NCI-H146 treated with DMSO at 0.1 percent for 48 hours (cell line): ENCODE results near the gene FMN1.

Source experiments
- DNase-seq: peaks from one replicate; lab custom pipeline; 2025; ENCODE audit not compliant: unreplicated experiment; lab: John Stamatoyannopoulos, UW

FMN1 gene

DNA sequence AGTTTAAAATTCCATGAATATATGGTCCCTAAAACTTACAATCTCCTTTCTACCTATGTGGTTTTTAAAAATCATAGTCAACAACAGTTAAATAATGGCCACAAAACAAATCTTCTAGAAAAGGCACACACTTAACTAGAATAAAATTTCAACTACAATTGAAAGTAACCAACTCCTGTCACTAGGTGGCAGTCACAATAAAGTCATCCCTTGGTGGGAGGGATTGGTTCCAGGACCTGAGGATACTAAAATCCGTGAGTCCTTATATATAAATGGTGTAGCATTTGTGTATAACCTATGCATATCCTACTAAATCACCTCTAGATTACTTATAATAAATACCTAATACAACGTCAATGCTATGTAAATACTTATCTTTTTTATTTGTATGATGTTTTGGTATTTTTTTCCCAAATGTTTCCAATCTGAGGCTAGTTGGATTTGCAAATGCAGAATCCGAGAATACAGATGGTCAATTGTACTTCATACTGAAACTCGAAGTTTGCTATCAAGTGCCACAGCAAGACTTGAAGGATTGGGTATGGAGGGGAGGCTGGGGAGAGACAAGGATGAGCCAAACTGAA, 172.6 kb downstream of the FMN1 start:
- no peak for DNase-seq

DNA sequence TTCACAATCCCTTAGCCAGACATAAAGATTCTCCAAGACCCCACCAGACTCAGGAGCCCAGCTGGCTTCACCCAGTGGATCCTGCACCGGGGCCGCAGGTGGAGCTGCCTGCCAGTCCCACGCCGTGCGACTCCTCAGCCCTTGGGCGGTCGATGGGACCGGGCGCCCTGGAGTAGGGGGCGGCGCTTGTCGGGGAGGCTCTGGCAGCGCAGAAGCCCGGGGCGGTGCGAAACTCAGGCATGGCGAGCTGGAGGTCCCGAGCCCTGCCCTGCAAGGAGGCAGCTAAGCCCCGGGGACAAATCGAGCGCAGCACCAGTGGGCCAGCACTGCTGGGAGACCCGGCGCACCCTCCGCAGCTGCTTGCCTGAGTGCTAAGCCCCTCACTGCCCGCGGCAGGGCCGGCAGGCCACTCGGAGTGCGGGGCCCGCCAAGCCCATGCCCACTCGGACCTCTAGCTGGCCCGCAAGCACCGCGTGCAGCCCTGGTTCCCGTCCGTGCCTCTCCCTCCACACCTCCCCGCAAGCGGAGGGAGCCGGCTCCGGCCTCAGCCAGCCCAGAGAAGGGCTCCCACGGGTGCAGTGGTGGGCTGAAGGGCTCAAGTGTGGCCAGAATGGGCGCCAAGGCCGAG, 175.0 kb downstream of the FMN1 start:
- no peak for DNase-seq

DNA sequence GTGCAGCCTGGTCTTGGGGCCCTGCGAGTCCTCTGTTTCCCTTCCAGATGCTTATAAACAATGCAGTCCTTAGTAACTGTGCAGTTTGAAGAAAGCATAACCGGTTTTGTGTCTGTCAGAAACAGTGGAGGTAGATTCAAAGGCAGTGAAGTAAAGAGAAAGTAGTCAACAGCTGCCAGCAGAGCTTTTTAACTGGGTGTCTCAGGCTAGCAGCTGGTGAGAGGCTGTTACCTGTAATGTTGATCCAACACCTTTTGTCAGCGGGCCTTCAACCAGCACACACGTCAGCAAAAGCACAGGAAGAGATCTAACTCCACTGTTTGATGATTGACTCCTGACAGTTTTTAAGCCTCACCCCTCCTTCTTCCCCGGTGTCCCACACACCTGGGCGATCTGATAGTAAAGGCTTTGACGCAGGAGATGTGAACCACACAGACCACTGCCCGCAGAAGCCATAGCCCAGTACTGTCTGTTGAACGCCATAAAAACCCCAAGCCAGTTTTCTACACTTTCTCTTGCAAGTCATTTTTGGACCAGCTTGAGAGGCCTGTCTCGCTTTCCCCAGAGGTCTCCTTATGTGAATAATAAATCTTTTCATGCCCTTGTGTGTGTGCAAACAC, 178.0 kb downstream of the FMN1 start:
- no peak for DNase-seq

GRCh38 chr15:33014586-33014985, 179.9 kb downstream of the FMN1 start:
- no peak for DNase-seq

- DNase-seq = no peak
Measured at GRCh38 chr15:33013827-33014445, 180.6 kb downstream of the FMN1 start.

GRCh38 chr15:33011976-33012375, 182.5 kb downstream of the FMN1 start:
- no peak for DNase-seq

DNA sequence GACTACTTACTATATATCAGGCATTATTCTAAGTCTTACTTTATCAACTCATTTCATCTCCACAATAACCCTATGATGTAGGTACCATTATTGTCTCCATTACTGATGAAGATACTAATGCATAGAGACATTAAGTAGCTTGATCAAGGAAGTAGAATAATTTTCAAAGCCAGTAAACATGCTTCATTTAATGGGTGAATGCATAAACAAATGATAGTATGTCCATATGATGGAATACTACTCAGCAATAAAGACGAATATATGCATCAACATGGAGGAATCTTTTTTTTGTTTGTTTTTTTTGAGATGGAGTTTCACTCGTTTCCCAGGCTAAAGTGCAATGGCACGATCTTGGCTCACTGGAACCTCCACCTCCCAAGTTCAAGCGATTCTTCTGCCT, 184.9 kb downstream of the FMN1 start:
- no peak for DNase-seq

- no peak for DNase-seq
Measured at GRCh38 chr15:33009026-33009425, 185.5 kb downstream of the FMN1 start.

DNA sequence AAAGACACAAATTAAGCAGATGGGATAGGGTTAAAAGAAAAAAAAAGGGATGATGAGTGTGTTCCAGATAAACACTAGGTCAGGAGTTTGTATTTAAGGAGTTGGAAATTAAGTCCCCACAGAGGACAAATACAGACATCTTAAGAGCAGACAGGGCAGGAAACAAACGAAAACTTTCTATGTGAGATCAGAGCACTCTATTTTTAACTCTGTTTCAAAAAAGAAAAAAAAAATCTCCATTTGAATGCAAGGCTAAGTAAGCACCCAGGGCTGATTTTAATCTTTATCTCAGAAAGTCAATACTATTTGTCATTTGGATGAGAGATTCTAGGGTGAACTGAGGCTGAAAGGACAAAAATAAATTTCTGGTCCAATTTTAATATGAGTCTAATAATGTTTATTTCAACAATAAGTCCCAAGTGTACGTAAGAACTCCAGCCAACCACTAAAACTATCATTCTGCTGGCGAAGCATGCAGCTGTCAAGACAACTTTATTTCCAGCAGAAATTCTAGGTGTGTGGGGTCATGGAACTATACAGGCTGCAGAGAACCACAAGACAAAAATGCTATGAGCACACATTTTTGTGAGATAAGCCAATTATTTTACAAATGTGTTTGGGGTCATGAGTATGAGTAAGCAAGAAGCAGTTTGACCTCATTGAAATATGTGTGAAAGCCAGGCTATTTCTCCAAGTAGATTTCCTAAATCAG, 186.1 kb downstream of the FMN1 start:
- no peak for DNase-seq

DNA sequence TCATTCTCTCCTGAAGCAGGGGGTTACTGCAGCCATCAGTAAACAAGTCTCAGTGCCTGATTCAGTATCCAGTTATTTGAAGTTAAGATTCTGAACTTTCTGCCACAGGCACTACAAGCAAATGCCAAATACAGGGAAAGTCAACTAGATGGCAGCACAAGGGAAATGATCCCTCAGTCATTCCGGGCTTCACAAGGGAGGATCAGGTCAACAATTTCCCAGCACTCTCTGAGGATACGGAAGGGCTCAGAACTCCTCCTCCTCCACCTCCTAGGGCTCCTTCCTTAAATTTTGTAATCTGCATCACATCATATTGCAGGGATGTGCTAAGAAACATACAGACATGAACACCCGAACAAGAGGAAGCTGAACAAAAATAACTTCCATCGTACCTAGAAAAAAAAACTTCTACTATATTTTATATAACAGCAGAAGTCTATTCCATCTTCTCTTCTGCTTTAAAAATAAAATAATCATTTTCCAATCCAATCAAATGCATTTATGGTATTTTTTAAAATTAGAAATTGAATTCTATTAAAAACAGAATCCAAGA, 187.1 kb downstream of the FMN1 start:
- no peak for DNase-seq

DNA sequence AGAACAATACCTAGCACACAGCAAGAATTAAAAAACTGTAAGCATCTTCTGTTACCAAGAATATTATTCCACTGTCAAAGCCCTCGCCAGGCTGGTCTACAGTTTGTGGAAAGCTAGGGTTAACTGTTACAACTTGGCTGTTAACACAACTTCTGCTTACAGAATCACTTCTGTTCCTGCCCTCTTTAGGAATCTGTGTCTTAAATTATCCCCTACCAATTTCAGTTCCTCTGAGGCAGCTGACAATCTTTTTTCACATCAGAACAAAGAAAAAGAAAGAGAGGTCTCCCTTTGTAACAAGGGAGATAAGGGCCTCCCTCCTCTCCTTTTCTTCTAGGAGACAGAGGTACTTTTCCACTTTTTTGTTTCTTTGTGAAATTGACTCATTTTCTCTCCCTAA, 188.9 kb downstream of the FMN1 start:
- no peak for DNase-seq

DNA sequence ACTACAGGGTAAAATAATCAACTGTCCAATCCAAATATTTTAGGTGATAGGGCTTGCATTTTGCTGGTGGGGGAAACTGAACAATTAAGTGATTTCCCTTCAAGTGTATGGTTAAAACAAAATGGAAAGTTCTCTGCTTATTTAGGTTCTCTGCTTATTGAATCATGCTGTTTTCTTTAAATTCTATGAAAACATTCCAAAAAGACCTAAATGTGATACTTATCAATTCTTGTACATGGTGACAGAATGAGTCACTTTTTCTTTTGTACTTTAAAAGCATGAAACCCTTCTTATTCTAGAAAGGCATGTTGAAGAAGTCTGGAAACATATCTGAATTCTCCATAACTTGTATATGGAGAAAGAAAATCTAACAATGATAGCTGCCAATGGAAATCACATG, 192.6 kb downstream of the FMN1 start:
- DNase-seq = no peak

DNA sequence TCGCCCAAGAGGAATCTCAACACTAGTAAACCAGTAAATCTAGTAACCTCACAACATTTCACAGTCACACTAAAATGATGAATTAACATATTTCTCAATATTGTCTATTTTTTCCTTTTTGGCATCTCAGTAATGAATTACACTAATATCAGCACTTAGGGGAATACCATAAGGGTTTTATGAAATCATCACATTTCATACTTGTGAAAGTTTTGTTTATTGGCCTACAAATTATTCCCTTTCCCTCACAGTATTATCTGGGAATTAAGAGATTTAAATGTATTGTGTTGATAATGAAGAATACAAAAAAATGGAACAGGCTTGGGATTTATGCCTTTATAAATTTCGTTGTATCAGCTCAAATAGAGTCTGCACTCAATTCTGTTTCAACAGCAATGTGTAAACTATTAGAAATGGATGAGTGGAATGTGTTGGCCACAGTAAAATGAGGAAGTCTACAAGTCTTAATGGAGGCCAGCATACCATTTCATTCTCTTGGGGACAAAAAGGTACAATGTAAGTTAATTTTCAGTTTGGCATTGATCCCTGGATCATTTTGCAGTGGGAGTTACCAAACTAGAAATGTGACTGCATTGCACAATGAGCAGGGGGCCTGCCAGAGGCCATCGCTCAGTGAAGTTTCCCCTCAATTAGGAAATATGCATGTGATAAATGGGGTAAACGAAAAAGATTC, 195.4 kb downstream of the FMN1 start:
- no peak for DNase-seq

DNA sequence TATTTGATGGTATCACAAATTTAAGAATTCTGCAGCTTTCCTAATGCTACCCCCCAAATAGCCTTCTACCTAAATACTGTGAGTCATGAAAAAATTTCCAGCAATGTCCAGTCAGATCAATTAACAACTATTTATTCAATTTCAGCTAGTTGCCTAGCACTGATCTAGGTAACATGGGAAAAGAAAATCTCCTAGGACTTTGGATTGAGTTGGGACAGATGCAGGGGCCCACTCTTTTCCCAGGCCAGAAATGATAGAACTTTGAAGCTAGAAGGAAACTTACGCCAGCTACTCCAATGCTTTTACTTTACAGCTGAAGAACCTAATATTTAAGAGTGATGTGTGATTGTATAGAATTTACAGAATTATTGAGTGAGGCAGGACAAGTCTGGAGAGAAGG, 196.3 kb downstream of the FMN1 start:
- DNase-seq = no peak

GRCh38 chr15:32994810-32995424, 199.6 kb downstream of the FMN1 start:
- DNase-seq = no peak

- DNase-seq = no peak
Measured at GRCh38 chr15:32993285-32993684, 201.2 kb downstream of the FMN1 start.

GRCh38 chr15:32991619-32992111, 202.8 kb downstream of the FMN1 start:
- DNase-seq = no peak

- DNase-seq = no peak
Measured at GRCh38 chr15:32990071-32990470, 204.4 kb downstream of the FMN1 start.

DNA sequence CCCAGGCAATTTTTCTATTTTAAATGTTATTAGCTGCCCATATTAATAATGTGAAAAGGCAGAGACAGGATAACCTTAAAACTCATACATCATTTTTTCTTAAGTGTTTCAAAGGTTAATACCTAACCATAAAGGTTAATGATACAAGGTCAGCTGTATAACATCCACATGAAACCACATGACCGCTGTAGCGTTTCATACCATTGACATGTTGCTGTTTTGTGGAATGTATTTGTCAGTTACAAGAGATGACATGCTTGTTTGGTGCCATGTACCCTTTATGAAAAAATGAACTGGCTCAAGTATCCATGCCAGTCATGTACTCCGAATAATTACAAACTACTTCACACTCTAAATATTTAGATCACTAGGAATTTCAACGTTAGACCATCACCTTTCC, 207.4 kb downstream of the FMN1 start:
- DNase-seq = no peak

DNA sequence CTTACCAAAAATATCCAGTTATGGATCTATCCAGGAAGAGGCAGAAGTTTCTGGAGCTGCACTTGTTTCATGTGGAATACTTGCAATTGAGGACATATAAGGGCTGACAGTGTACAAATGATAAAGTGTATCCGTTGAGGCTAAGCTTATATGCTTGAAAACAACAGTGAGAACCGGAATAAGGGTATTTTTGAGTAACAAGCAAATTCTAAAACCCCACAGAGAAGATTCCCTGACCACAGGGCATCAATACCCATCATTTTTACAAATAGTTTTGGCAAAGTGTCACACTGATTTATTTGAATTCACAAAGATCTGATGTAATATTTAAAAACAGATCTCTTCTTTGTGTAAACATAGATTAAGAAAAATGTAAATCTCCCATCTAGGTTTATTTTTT, 208.4 kb downstream of the FMN1 start:
- DNase-seq = no peak
